ENCODE measurements around the gene HORMAD2. TPM values are rescaled to one million over a fixed set of nuclear protein-coding genes. Genes with fewer than 3 reads are reported as not detected.

Gene HORMAD2
- polyA plus RNA-seq, 1 of the 3 experiments (the other 2 are of a cell fraction): not detected

DNA sequence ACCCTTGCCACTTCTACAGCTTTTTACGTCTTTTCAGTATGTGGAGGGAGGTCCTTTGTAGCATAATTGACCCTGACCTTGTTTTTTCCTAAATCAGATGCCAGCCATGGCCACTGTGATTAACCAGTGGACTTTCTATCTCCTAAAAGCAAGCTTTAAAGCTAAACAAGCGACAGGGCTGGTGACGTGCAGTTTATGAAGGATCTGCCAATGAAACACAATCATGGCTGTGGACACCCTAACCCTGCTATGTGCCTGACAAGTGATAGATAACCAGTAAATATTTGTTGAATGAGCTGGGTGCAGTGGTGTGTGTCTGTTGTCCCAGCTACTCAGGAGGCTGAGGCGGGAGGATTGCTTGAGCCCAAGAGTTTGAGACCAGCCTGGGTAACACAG is 102.1 kb downstream of the HORMAD2 start:
- no peaks in the 10 kb centered on the region for H3K79me2 ChIP-seq (ENCODE audit: insufficient read depth)
- no peaks in the 10 kb centered on the region for H4K20me1 ChIP-seq (ENCODE audit: insufficient read depth)
- H3K9me3 ChIP-seq: no peaks in the 10 kb centered on the region
- 97% methylated on average over 4 of the region's 4 CpGs for WGBS (ENCODE audit: low lambda C conversion rate)
- POLR2A ChIA-PET: no interaction called here
- CTCF ChIA-PET: interaction anchor here (1.0 to 2.4 kb wide), 2 partner anchors 71 to 74 kb away, joined by 4 to 12 read pairs; no protein-coding TSS in a partner anchor
- H3K4me1 ChIP-seq (ENCODE audit: control insufficient read depth in 1 of 2, insufficient read depth in 2 of 2, low read depth in 1 of 2, low read length in 1 of 2): peaks cover 0 to 5% of the 10 kb centered on the region in 2 experiments; a peak in 2 of 4 replicates
- H3K9me2 ChIP-seq: no peaks in the 10 kb centered on the region
- H3K27ac ChIP-seq (ENCODE audit: low read depth in 2 of 2, low read length in 1 of 2): no peak overlapping the region
- H2AFZ ChIP-seq (ENCODE audit: low read depth): no peak overlapping the region
- H3K4me2 ChIP-seq: no peak overlapping the region
- no peak overlapping the region for H3K4me3 ChIP-seq (ENCODE audit: low read depth in 2 of 2, low read length in 1 of 2)
- no peak for TF ChIP-seq RCOR1 (IDR thresholded peaks at IDR 0.05; ENCODE audit: low read length)
- TF ChIP-seq SMC3 (IDR thresholded peaks at IDR 0.05; ENCODE audit: low read depth, low read length): no peak
- no peak for TF ChIP-seq MEF2A (IDR thresholded peaks at IDR 0.05; ENCODE audit: borderline replicate concordance, low read depth)
- no peak for TF ChIP-seq EZH2phosphoT487 (IDR thresholded peaks at IDR 0.05; ENCODE audit: borderline replicate concordance, low read depth)
- peaks cover 10% of the 10 kb centered on the region for H3F3A ChIP-seq (replicated peaks; ENCODE audit: insufficient read depth)
- no peak overlapping the region for H3K9ac ChIP-seq
- no peaks in the 10 kb centered on the region for H3K27me3 ChIP-seq (ENCODE audit: insufficient read depth)
- DNase-seq: no peak
- no peaks in the 10 kb centered on the region for H3K36me3 ChIP-seq (replicated peaks in 1 of 2; ENCODE audit: control insufficient read depth in 1 of 2, insufficient read depth in 2 of 2, low read length in 1 of 2)

GRCh38 chr22:30182815-30183214 is 102.6 kb downstream of the HORMAD2 start:
- ChIA-PET CTCF (interaction anchor here (1.0 to 2.4 kb wide), 2 partner anchors 70 to 75 kb away, joined by 4 to 12 read pairs; no protein-coding TSS in a partner anchor), POLR2A (no interaction called here)

More at GRCh38 chr22:30182815-30183214, 102.6 kb downstream of the HORMAD2 start:
- Histone ChIP-seq H3K9me3 (no peaks in the 10 kb centered on the region), H3K27me3 (ENCODE audit: insufficient read depth) (no peaks in the 10 kb centered on the region), H3K4me2 (no peak overlapping the region), H3F3A (replicated peaks; ENCODE audit: insufficient read depth) (peaks cover 10% of the 10 kb centered on the region), H3K4me3 (ENCODE audit: low read depth in 2 of 2, low read length in 1 of 2) (no peak overlapping the region), H3K27ac (ENCODE audit: low read depth in 2 of 2, low read length in 1 of 2) (no peak overlapping the region), H3K9ac (no peak overlapping the region), H3K9me2 (no peaks in the 10 kb centered on the region), H2AFZ (ENCODE audit: low read depth) (no peak overlapping the region), H3K79me2 (ENCODE audit: insufficient read depth) (no peaks in the 10 kb centered on the region), H3K36me3 (replicated peaks in 1 of 2; ENCODE audit: control insufficient read depth in 1 of 2, insufficient read depth in 2 of 2, low read length in 1 of 2) (no peaks in the 10 kb centered on the region), H4K20me1 (ENCODE audit: insufficient read depth) (no peaks in the 10 kb centered on the region), H3K4me1 (ENCODE audit: control insufficient read depth in 1 of 2, insufficient read depth in 2 of 2, low read depth in 1 of 2, low read length in 1 of 2) (peaks cover 0 to 5% of the 10 kb centered on the region in 2 experiments; a peak in 2 of 4 replicates)
- WGBS (ENCODE audit: low lambda C conversion rate): 70% methylated on average over 4 of the region's 4 CpGs
- TF ChIP-seq RAD21 (IDR thresholded peaks at IDR 0.05; ENCODE audit: low read length) (no peak), GABPA (IDR thresholded peaks at IDR 0.05; ENCODE audit: low read depth) (no peak), MEF2A (IDR thresholded peaks at IDR 0.05; ENCODE audit: borderline replicate concordance, low read depth) (no peak), RFX5 (IDR thresholded peaks at IDR 0.05; ENCODE audit: low read length) (no peak), TEAD4 (IDR thresholded peaks at IDR 0.05; ENCODE audit: borderline replicate concordance, insufficient read depth) (no peak), REST (IDR thresholded peaks at IDR 0.05; ENCODE audit: low read depth, low read length) (no peak), TCF12 (IDR thresholded peaks at IDR 0.05) (no peak), CTCF (IDR thresholded peaks at IDR 0.05) (no peak), EZH2phosphoT487 (IDR thresholded peaks at IDR 0.05; ENCODE audit: borderline replicate concordance, low read depth) (no peak), IRF3 (IDR thresholded peaks at IDR 0.05; ENCODE audit: low read depth, low read length) (no peak)
- DNase-seq: no peak
